ENCODE data around the gene C2orf81.
"Not testable (repeated sequence)": the region's sequence is repeated elsewhere in the genome, so short reads cannot be mapped to it uniquely, and the experiment has no call there.

C2orf81 gene

GRCh38 chr2:74454654-74455511, 33.5 kb upstream of the C2orf81 start, which contains the start of gene INO80B:
Gene INO80B (plus strand): TSS chr2:74455087. CDS start chr2:74455117, 30 bp downstream.
- Histone ChIP-seq H2AFZ (ENCODE audit: low read depth, low read length) (peak within 1 kb of the TSS; percentile 85), H3K27me3 (ENCODE audit: insufficient read depth, low read length) (no peaks in the 10 kb centered on the region), H3K4me3 (ENCODE audit: low read length) (peak within 1 kb of the TSS; percentile 52), H3K36me3 (ENCODE audit: insufficient read depth, low read length) (peaks cover 4% of the 10 kb centered on the region), H3K4me1 (ENCODE audit: insufficient read depth, low read length) (peaks cover 33% of the 10 kb centered on the region), H3K9me3 (ENCODE audit: low read length) (no peaks in the 10 kb centered on the region)

DNA sequence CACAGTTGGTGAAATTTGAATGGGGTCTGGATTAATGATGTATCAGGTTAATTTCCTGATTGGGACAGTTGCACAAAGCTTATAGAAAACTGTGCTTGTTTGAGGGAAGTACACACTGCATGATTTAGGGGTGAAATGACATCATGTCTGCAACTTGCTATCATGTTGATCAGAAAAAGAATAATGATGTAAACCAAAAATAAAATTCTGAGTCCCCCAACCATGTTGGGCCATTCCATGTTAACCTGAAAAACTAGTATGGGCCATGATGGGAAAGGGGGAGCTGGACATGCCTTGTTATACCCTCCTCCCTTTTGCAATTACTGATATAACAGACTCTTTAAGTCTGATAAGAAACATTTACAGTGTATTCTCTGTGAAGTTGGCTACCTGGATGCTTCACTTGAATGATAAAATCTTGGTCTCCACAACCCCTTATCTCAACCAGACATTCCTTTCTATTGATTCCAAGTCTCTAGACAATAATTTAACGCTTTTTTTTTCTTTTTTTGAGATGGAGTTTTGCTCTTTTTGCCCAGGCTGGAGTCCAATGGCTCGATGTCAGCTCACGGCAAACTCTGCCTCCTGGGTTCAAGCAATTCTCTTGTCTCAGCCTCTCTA, 29.3 kb upstream of the C2orf81 start:
- Histone ChIP-seq H3K36me3 (ENCODE audit: insufficient read depth, low read length) (no peaks in the 10 kb centered on the region), H3K9me3 (ENCODE audit: low read length) (no peaks in the 10 kb centered on the region), H2AFZ (ENCODE audit: low read depth, low read length) (no peak overlapping the region), H3K4me3 (ENCODE audit: low read length) (no peak overlapping the region), H3K4me1 (ENCODE audit: insufficient read depth, low read length) (peaks cover 5% of the 10 kb centered on the region), H3K27me3 (ENCODE audit: insufficient read depth, low read length) (peaks cover 8% of the 10 kb centered on the region)

GRCh38 chr2:74448771-74449170, 27.4 kb upstream of the C2orf81 start:
- H3K36me3 ChIP-seq (ENCODE audit: insufficient read depth, low read length) = no peaks in the 10 kb centered on the region
- H2AFZ ChIP-seq (ENCODE audit: low read depth, low read length) = no peak overlapping the region
- peaks cover 8% of the 10 kb centered on the region for H3K27me3 ChIP-seq (ENCODE audit: insufficient read depth, low read length)
- H3K4me1 ChIP-seq (ENCODE audit: insufficient read depth, low read length) = no peaks in the 10 kb centered on the region
- no peaks in the 10 kb centered on the region for H3K9me3 ChIP-seq (ENCODE audit: low read length)
- no peak overlapping the region for H3K4me3 ChIP-seq (ENCODE audit: low read length)

GRCh38 chr2:74447230-74447999, 26.0 kb upstream of the C2orf81 start:
- no peaks in the 10 kb centered on the region for H3K9me3 ChIP-seq (ENCODE audit: low read length)
- H3K27me3 ChIP-seq (ENCODE audit: insufficient read depth, low read length) = peaks cover 8% of the 10 kb centered on the region
- H3K36me3 ChIP-seq (ENCODE audit: insufficient read depth, low read length) = no peaks in the 10 kb centered on the region
- H3K4me1 ChIP-seq (ENCODE audit: insufficient read depth, low read length) = no peaks in the 10 kb centered on the region
- no peak overlapping the region for H3K4me3 ChIP-seq (ENCODE audit: low read length)
- H2AFZ ChIP-seq (ENCODE audit: low read depth, low read length) = no peak overlapping the region

DNA sequence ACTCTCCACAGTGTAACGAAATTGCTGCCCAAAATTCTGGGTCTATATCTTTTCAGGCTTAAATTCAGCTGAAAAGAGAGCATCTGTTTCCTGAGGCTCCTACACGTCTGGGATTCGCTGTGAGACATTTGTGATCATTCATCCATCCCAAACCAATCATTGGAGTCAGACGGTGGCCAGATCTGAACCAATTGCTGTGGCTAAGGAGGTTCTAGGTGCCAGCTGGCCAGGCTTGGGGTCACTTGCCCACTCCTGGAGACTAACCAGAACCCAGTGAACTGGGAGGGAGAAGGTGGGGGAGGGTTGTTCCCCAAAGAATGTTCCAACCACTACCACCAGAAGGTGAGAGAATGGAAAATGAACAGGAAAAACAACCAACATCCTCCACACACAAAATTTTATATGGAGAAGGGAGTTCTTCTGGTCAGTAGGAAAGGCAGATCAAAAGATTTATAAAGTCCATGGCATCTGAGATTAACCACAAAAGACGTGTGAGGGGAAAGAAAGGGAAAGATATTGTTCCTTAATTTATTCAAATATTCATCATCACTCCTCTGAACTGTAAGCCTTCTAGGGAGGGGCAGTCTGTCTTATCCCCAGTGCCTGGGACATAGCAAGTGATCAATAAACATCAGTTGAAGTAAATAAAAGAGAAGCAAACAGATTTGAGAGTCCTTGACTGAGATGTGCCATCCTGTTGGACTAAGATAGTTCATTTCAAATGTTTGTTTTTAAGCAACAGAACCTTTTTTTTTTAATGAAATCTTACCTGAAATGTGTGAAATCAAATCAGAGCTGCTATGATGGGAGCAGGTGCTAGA, 23.3 kb upstream of the C2orf81 start:
- Histone ChIP-seq H3K4me3 (ENCODE audit: low read length) (no peak overlapping the region), H2AFZ (ENCODE audit: low read depth, low read length) (no peak overlapping the region), H3K27me3 (ENCODE audit: insufficient read depth, low read length) (peaks cover 8% of the 10 kb centered on the region), H3K4me1 (ENCODE audit: insufficient read depth, low read length) (peaks cover 6% of the 10 kb centered on the region), H3K9me3 (ENCODE audit: low read length) (no peaks in the 10 kb centered on the region), H3K36me3 (ENCODE audit: insufficient read depth, low read length) (no peaks in the 10 kb centered on the region)

- not testable (repeated sequence) for H3K27me3 ChIP-seq (ENCODE audit: insufficient read depth, low read length); H3K9me3 ChIP-seq (ENCODE audit: low read length); H2AFZ ChIP-seq (ENCODE audit: low read depth, low read length); H3K36me3 ChIP-seq (ENCODE audit: insufficient read depth, low read length); H3K4me3 ChIP-seq (ENCODE audit: low read length)
- H3K4me1 ChIP-seq (ENCODE audit: insufficient read depth, low read length) = peaks cover 20% of the 10 kb centered on the region
Observed at GRCh38 chr2:74442483-74443297, 21.3 kb upstream of the C2orf81 start.

GRCh38 chr2:74441690-74442482, 20.5 kb upstream of the C2orf81 start, which contains the start of gene RTKN:
Gene RTKN (minus strand): TSS chr2:74441937. CDS start chr2:74441816, 121 bp downstream.
- peak within 1 kb of the TSS; percentile 57 for H3K4me3 ChIP-seq (ENCODE audit: low read length)
- H3K27me3 ChIP-seq (ENCODE audit: insufficient read depth, low read length) = no peaks in the 10 kb centered on the region
- H3K4me1 ChIP-seq (ENCODE audit: insufficient read depth, low read length) = peaks cover 20% of the 10 kb centered on the region
- H3K9me3 ChIP-seq (ENCODE audit: low read length) = no peaks in the 10 kb centered on the region
- H2AFZ ChIP-seq (ENCODE audit: low read depth, low read length) = peak within 1 kb of the TSS; percentile 92
- no peaks in the 10 kb centered on the region for H3K36me3 ChIP-seq (ENCODE audit: insufficient read depth, low read length)

GRCh38 chr2:74441170-74441689, 19.8 kb upstream of the C2orf81 start:
- Histone ChIP-seq H3K4me3 (ENCODE audit: low read length) (no peak overlapping the region), H3K36me3 (ENCODE audit: insufficient read depth, low read length) (no peaks in the 10 kb centered on the region), H3K4me1 (ENCODE audit: insufficient read depth, low read length) (peaks cover 20% of the 10 kb centered on the region), H3K9me3 (ENCODE audit: low read length) (no peaks in the 10 kb centered on the region), H2AFZ (ENCODE audit: low read depth, low read length) (peak overlapping the region; percentile 92), H3K27me3 (ENCODE audit: insufficient read depth, low read length) (no peaks in the 10 kb centered on the region)

GRCh38 chr2:74440378-74441169, 19.2 kb upstream of the C2orf81 start:
- peaks cover 20% of the 10 kb centered on the region for H3K4me1 ChIP-seq (ENCODE audit: insufficient read depth, low read length)
- H3K36me3 ChIP-seq (ENCODE audit: insufficient read depth, low read length) = no peaks in the 10 kb centered on the region
- no peaks in the 10 kb centered on the region for H3K9me3 ChIP-seq (ENCODE audit: low read length)
- peak overlapping the region; percentile 92 for H2AFZ ChIP-seq (ENCODE audit: low read depth, low read length)
- no peaks in the 10 kb centered on the region for H3K27me3 ChIP-seq (ENCODE audit: insufficient read depth, low read length)
- H3K4me3 ChIP-seq (ENCODE audit: low read length) = peak overlapping the region; percentile 57

DNA sequence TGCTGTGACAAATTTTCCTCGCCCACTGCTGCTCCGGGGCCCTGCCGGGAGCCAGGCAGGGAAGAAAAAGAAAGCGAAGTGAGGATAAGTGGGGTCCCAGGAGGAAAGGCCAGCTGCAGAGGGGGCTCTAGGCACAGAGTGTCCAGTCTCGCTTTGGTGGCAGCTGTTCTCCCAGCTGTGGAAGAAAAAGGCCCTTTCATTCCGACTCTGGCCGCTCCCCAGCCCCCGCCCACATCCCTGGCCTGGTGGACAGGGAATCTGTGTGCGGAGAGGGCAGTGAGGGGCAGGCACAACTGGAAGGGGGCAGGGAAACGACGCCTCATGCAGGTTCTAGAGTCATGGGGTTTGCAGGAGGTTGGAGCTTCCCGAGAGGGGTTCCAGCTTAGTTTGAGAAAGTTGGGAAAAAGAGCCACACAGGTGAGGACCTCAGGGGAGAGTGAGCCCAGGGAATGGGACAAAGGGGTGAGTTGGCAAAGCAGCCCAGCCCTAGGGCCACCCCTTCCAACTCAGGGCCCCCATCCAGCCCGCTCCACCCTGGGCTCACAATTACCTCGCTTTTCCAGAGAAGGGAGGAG, 18.5 kb upstream of the C2orf81 start:
- H3K9me3 ChIP-seq (ENCODE audit: low read length) = no peaks in the 10 kb centered on the region
- H2AFZ ChIP-seq (ENCODE audit: low read depth, low read length) = peak overlapping the region; percentile 92
- peak overlapping the region; percentile 57 for H3K4me3 ChIP-seq (ENCODE audit: low read length)
- peaks cover 20% of the 10 kb centered on the region for H3K4me1 ChIP-seq (ENCODE audit: insufficient read depth, low read length)
- no peaks in the 10 kb centered on the region for H3K27me3 ChIP-seq (ENCODE audit: insufficient read depth, low read length)
- no peaks in the 10 kb centered on the region for H3K36me3 ChIP-seq (ENCODE audit: insufficient read depth, low read length)
